Measurements from ENCODE around the gene MARCHF10. TPM values are rescaled to one million over a fixed set of nuclear protein-coding genes. Genes with fewer than 3 reads are reported as not detected.

MARCHF10 gene
- total RNA-seq, 2 donors from 2014 or later: under 0.01 TPM; not detected in 1

- 46 to 63% methylated on average over 1 of the region's 1 CpG for WGBS, 2 donors
- Histone ChIP-seq H3K4me1 (peaks cover 6% of the 10 kb centered on the region), H3K27me3 (no peaks in the 10 kb centered on the region), H3K4me3 (no peak overlapping the region), H3K27ac (no peak overlapping the region), H3K9me3 (no peaks in the 10 kb centered on the region), H3K36me3 (replicated peaks in 1 of 2; ENCODE audit: insufficient read depth in 1 of 2, low read depth in 2 of 2) (no peaks in the 10 kb centered on the region)
- ATAC-seq (no peak), DNase-seq (no peak)
- TF ChIP-seq CTCF (IDR thresholded peaks at IDR 0.05) (no peak), POLR2A (IDR thresholded peaks at IDR 0.05) (no peak)
- intact Hi-C loops (cut with DNase I): no loop called here
These were observed 25.3 kb downstream of the MARCHF10 start for GRCh38 chr17:62782730-62783270.

GRCh38 chr17:62781831-62782251 is 26.3 kb downstream of the MARCHF10 start:
- intact Hi-C loops (cut with DNase I): no loop called here
- Histone ChIP-seq H3K9me3 (no peaks in the 10 kb centered on the region), H3K4me3 (no peak overlapping the region), H3K36me3 (replicated peaks in 1 of 2; ENCODE audit: insufficient read depth in 1 of 2, low read depth in 2 of 2) (no peaks in the 10 kb centered on the region), H3K27me3 (no peaks in the 10 kb centered on the region), H3K27ac (no peak overlapping the region), H3K4me1 (peaks cover 6% of the 10 kb centered on the region)
- DNase-seq (no peak), ATAC-seq (peak; percentile 24)
- 39 to 47% methylated on average over 2 of the region's 2 CpGs for WGBS, 2 donors
- TF ChIP-seq POLR2A (IDR thresholded peaks at IDR 0.05) (no peak), CTCF (IDR thresholded peaks at IDR 0.05) (no peak)

GRCh38 chr17:62781356-62781755 is 26.8 kb downstream of the MARCHF10 start:
- Histone ChIP-seq H3K27me3 (no peaks in the 10 kb centered on the region), H3K27ac (no peak overlapping the region), H3K4me1 (peaks cover 6% of the 10 kb centered on the region), H3K4me3 (no peak overlapping the region), H3K36me3 (replicated peaks in 1 of 2; ENCODE audit: insufficient read depth in 1 of 2, low read depth in 2 of 2) (no peaks in the 10 kb centered on the region), H3K9me3 (no peaks in the 10 kb centered on the region)
- intact Hi-C loops (cut with DNase I): no loop called here
- 54 to 56% methylated on average over 3 of the region's 3 CpGs for WGBS, 2 donors
- TF ChIP-seq POLR2A (IDR thresholded peaks at IDR 0.05) (no peak), CTCF (IDR thresholded peaks at IDR 0.05) (no peak)
- no peak for ATAC-seq
- DNase-seq: no peak

- Histone ChIP-seq H3K27ac (no peak overlapping the region), H3K4me1 (peaks cover 6% of the 10 kb centered on the region), H3K9me3 (no peaks in the 10 kb centered on the region), H3K4me3 (no peak overlapping the region), H3K27me3 (no peaks in the 10 kb centered on the region), H3K36me3 (replicated peaks in 1 of 2; ENCODE audit: insufficient read depth in 1 of 2, low read depth in 2 of 2) (no peaks in the 10 kb centered on the region)
- 78 to 92% methylated on average over 6 of the region's 6 CpGs for WGBS, 2 donors
- ATAC-seq (no peak), DNase-seq (no peak)
- TF ChIP-seq CTCF (IDR thresholded peaks at IDR 0.05) (no peak), POLR2A (IDR thresholded peaks at IDR 0.05) (no peak)
- intact Hi-C loops (cut with DNase I): no loop called here
These were observed 27.2 kb downstream of the MARCHF10 start for GRCh38 chr17:62780951-62781350.

- ATAC-seq (peak; percentile 85), DNase-seq (peak; percentile 63 to 89 (median 82))
- Histone ChIP-seq H3K36me3 (replicated peaks in 1 of 2; ENCODE audit: insufficient read depth in 1 of 2, low read depth in 2 of 2) (no peaks in the 10 kb centered on the region), H3K4me3 (no peak overlapping the region), H3K27me3 (no peaks in the 10 kb centered on the region), H3K9me3 (no peaks in the 10 kb centered on the region), H3K4me1 (peaks cover 6% of the 10 kb centered on the region), H3K27ac (peak overlapping the region in 2 of 4 donors; percentile 25 to 45)
- TF ChIP-seq POLR2A (IDR thresholded peaks at IDR 0.05) (no peak), CTCF (IDR thresholded peaks at IDR 0.05) (peak in 4 of 7 experiments; percentile 14 to 34 (median 26))
- intact Hi-C loops (cut with DNase I): no loop called here
- WGBS, 2 donors: 23% methylated on average over 7 of the region's 7 CpGs
These were observed 27.8 kb downstream of the MARCHF10 start for GRCh38 chr17:62780269-62780668.
